GM18861 (cell line): Measurements from ENCODE around the gene LRRC37B.
"Not testable (repeated sequence)": the region's sequence is repeated elsewhere in the genome, so short reads cannot be mapped to it uniquely, and the experiment has no call there.

Source experiments
- ATAC-seq: cut with Tn5 transposase; IDR thresholded peaks from one replicate; pipeline ENCODE4 v1.9.1; 2021; ENCODE audit not compliant: unreplicated experiment

The LRRC37B gene

DNA sequence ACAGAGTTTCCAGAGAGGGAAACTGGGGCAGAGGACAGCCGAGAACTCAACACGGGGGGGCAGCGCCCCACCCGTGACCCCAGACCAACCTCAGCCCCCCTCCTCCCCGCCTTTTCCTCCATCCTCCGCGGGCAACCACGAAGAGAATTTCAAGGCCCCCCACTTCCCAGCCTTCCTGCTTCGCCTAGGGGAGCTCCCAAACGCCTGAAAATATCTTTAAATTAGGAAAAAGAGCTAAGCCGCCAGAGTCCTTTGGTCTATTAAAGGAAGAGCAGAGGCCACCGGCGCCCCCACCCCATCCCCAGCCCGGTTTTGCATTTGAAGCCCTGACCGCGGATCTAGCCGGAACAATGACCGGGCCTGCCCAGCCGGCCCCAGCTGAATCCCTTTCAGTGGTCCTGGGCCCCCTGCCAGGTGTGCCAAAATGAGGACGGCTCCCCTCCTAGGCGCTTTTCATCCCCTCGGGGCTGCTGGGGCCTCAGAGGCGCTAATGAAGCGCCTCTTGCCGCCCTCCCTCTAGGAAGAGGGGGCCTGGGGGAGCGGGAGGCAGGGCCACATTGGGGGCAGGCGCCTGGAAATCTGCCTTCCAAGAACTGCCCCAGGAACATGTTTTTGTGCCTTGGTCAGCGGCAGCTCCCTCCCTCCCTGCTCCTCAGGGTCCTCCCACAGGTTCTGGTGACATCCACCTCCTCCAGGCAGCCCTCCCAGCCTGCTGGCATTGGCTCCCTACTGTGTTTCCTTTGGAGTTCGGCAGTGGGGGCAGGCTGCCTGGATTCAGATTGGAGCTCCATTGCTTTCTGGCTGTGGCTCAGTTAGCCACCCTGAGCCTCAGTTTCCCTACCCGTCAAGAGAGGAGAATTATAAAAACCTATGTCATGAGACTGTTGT is 78.0 kb downstream of the LRRC37B start:
- not testable (repeated sequence) for ATAC-seq

DNA sequence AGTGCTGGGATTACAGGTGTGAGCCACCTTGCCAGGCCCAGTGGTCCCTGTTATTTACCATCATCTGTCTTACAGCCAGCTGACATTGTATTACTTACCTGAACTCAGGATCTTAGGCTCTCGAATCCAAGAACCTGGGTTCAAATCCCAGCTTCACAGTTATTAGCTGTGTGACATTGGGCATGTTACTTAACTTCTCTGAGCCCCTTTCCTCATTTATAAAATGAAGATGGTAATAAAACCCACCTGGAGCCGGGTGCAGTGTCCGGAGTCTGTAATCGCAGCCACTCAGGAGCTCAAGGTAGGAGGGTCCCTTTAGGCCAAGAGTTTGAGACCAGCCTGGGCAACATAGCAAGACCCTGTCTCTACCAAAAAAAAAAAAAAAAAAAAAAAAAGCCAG is 79.7 kb downstream of the LRRC37B start:
- not testable (repeated sequence) for ATAC-seq

GRCh38 chr17:32092062-32092461 is 84.9 kb downstream of the LRRC37B start:
- ATAC-seq = not testable (repeated sequence)

DNA sequence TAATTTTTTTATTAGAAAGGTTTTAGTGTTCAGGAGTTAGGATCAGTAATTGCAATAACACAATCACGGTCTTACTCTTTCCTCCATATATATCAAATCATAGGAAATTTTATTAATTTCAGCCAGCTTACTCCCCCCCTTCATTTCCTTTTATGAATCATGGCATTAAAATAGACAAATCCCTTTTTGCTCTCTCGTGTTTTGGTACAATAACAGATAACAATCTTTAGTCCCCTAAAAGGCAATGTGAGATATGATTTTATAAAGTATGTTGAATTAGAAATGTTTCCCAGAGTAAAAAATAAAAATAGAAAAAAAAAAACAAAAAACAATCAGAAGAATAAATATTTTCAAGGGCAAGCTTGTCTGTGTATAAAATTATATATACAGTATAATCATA is 92.5 kb downstream of the LRRC37B start:
- no peak for ATAC-seq

DNA sequence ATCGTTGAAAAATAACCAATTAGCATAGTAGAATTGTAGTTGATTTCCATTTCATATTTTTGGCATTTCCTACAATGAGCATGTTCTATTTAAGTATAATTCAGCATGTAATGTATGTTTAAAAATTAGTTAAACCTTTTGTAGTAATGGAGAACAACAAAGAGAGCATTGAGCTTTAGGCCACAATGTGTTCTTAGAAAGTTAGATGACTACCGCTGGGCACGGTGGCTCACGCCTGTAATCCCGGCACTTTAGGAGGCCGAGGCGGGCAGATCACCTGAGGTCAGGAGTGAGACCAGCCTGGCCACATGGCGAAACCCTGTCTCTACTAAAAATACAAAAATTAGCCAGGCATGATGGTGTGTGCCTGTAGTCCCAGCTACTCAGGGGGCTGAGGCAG is 93.1 kb downstream of the LRRC37B start:
- ATAC-seq = not testable (repeated sequence)

- ATAC-seq = no peak
Observed at GRCh38 chr17:32100971-32101631, 93.9 kb downstream of the LRRC37B start.

GRCh38 chr17:32102172-32102571 is 95.0 kb downstream of the LRRC37B start:
- ATAC-seq = no peak

GRCh38 chr17:32102646-32103186 is 95.5 kb downstream of the LRRC37B start:
- ATAC-seq = no peak
